SK-N-SH treated with all-trans-retinoic acid at 6 μM for 48 hours (cell line): ENCODE results near the gene HDAC4.

Source experiments
- ATAC-seq: fragments of 200-7000 bp; cut with Tn5 transposase; 3 replicates; pipeline ENCODE4 v1.9.1; 2020; ENCODE audit warnings: mild to moderate bottlenecking, moderate library complexity
- ARNTL ChIP-seq: fragments of 450-650 bp; formaldehyde crosslinking; IDR thresholded peaks from 2 replicates; pipeline ENCODE4 v1.5.0; 2020; ENCODE audit warnings: low read depth, mild to moderate bottlenecking, moderate library complexity, borderline replicate concordance
- BACH2 ChIP-seq: fragments of 250-450 bp; sonication (Bioruptor Pico); IDR thresholded peaks from 2 replicates; pipeline ENCODE4 v1.9.0; 2021; ENCODE audit warnings: mild to moderate bottlenecking, borderline replicate concordance
- CSDC2 ChIP-seq: fragments of 250-450 bp; sonication (Bioruptor Pico); IDR thresholded peaks from 2 replicates; pipeline ENCODE4 v1.5.0; 2020; ENCODE audit warnings: mild to moderate bottlenecking, moderate library complexity
- ESRRG ChIP-seq: fragments of 250-450 bp; sonication (Bioruptor Pico); IDR thresholded peaks from 2 replicates; pipeline ENCODE4 v1.6.1; 2021; ENCODE audit warnings: mild to moderate bottlenecking
- GLIS3 ChIP-seq: fragments of 250-450 bp; sonication (Bioruptor Pico); IDR thresholded peaks from 2 replicates; pipeline ENCODE4 v1.5.0; 2020; ENCODE audit warnings: mild to moderate bottlenecking, moderate library complexity
- ISL1 ChIP-seq: fragments of 250-450 bp; sonication (Bioruptor Pico); IDR thresholded peaks from 2 replicates; pipeline ENCODE4 v2.1.2; 2022; ENCODE audit warnings: mild to moderate bottlenecking, moderate library complexity
- OSR1 ChIP-seq: fragments of 250-450 bp; sonication (Bioruptor Pico); IDR thresholded peaks from 2 replicates; pipeline ENCODE4 v1.8.0; 2022; ENCODE audit warnings: moderate library complexity, mild to moderate bottlenecking, inconsistent platforms
- POU6F1 ChIP-seq: fragments of 250-450 bp; sonication (Bioruptor Pico); IDR thresholded peaks from 2 replicates; pipeline ENCODE4 v1.8.0; 2021; ENCODE audit warnings: low read depth, mild to moderate bottlenecking, moderate library complexity, borderline replicate concordance
- PPARA ChIP-seq: fragments of 250-450 bp; sonication (Bioruptor Pico); IDR thresholded peaks from 2 replicates; pipeline ENCODE4 v1.5.0; 2020; ENCODE audit warnings: mild to moderate bottlenecking, borderline replicate concordance
- RARB ChIP-seq: fragments of 250-450 bp; sonication (Bioruptor Pico); IDR thresholded peaks from 2 replicates; pipeline ENCODE4 v1.8.0; 2021; ENCODE audit warnings: mild to moderate bottlenecking, moderate library complexity
- SNAI2 ChIP-seq: fragments of 250-450 bp; sonication (Bioruptor Pico); IDR thresholded peaks from 2 replicates; pipeline ENCODE4 v1.5.0; 2020; ENCODE audit warnings: mild to moderate bottlenecking, moderate library complexity
- TCF4 ChIP-seq: fragments of 250-450 bp; sonication (Bioruptor Pico); IDR thresholded peaks from 2 replicates; pipeline ENCODE4 v1.8.0; 2021; ENCODE audit warnings: mild to moderate bottlenecking, moderate library complexity, borderline replicate concordance
- TSHZ2 ChIP-seq: fragments of 250-450 bp; sonication (Bioruptor Pico); IDR thresholded peaks from 2 replicates; pipeline ENCODE4 v1.5.0; 2020; ENCODE audit warnings: mild to moderate bottlenecking, moderate library complexity
- ZC3H10 ChIP-seq: fragments of 250-450 bp; sonication (Bioruptor Pico); IDR thresholded peaks from 2 replicates; pipeline ENCODE4 v1.5.1; 2021; ENCODE audit warnings: mild to moderate bottlenecking, moderate library complexity
- ZFP3 ChIP-seq: fragments of 250-450 bp; sonication (Bioruptor Pico); IDR thresholded peaks from 2 replicates; pipeline ENCODE4 v1.5.0; 2020; ENCODE audit warnings: mild to moderate bottlenecking, moderate library complexity
- ZFP30 ChIP-seq: fragments of 450-650 bp; formaldehyde crosslinking; IDR thresholded peaks from 2 replicates; pipeline ENCODE4 v1.5.0; 2022; ENCODE audit warnings: mild to moderate bottlenecking, moderate library complexity
- ZNF565 ChIP-seq: fragments of 450-650 bp; formaldehyde crosslinking; conservative IDR thresholded peaks from 2 replicates; pipeline ENCODE4 v1.5.0; 2020; ENCODE audit warnings: low read depth, mild to moderate bottlenecking, moderate library complexity
- ZNF70 ChIP-seq: fragments of 450-650 bp; formaldehyde crosslinking; IDR thresholded peaks from 2 replicates; pipeline ENCODE4 v1.5.0; 2020; ENCODE audit warnings: mild to moderate bottlenecking, moderate library complexity
- ZNF8 ChIP-seq: fragments of 450-650 bp; formaldehyde crosslinking; IDR thresholded peaks from 2 replicates; pipeline ENCODE4 v1.5.0; 2020; ENCODE audit warnings: mild to moderate bottlenecking, moderate library complexity
- TF ChIP-seq, protein P1 (sequence below): fragments of 250-450 bp; sonication (Bioruptor Pico); IDR thresholded peaks from 2 replicates; pipeline ENCODE4 v1.5.1; 2020; ENCODE audit warnings: low read depth, mild to moderate bottlenecking, moderate library complexity
- TF ChIP-seq, protein P2 (sequence below): fragments of 250-450 bp; sonication (Bioruptor Pico); IDR thresholded peaks from 2 replicates; pipeline ENCODE4 v1.5.1; 2021; ENCODE audit warnings: mild to moderate bottlenecking, moderate library complexity

HDAC4 gene

GRCh38 chr2:239087046-239087710, 313.6 kb downstream of the HDAC4 start:
- ATAC-seq, result no peak

DNA sequence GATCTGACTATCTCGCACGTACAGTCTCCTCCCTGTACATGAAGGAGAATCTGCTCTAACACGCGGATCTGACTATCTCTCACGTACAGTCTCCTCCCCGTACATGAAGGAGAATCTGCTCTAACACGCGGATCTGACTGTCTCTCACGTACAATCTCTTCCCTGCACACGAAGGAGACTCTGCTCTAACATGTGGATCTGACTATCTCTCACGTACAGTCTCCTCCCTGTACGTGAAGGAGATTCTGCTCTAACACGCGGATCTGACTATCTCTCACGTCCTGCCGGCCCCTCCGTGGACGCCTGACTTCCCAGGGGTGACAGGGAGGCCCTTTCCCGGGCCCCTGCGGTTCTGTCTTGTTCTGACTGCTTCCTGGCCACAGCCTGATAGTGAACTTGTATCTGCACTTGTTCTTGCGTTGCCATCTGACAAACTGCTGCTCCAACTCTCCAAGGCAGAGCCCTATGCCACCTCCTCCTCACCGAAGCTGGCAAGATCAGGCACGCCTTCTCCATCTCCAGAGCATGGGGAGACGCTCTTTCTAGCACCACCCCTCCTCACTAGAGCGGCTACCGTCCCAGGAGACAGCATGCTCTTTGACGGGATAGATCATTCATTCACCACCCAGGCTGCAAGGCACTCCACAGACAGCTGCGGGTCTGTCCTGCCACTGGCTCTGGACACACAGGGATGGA, 314.3 kb downstream of the HDAC4 start:
- ATAC-seq, result no peak
- no peak for TF ChIP-seq ZC3H10
- TF ChIP-seq POU6F1 (CRISPR knock-in tag), result no peak
- no peak for TF ChIP-seq ZFP30 (CRISPR knock-in tag)
- TF ChIP-seq ZFP3 (CRISPR knock-in tag), result no peak
- TF ChIP-seq PPARA, result no peak
- no peak for TF ChIP-seq ISL1 (CRISPR knock-in tag)
- no peak for TF ChIP-seq ZNF565 (CRISPR knock-in tag)
- TF ChIP-seq, protein P1, sequence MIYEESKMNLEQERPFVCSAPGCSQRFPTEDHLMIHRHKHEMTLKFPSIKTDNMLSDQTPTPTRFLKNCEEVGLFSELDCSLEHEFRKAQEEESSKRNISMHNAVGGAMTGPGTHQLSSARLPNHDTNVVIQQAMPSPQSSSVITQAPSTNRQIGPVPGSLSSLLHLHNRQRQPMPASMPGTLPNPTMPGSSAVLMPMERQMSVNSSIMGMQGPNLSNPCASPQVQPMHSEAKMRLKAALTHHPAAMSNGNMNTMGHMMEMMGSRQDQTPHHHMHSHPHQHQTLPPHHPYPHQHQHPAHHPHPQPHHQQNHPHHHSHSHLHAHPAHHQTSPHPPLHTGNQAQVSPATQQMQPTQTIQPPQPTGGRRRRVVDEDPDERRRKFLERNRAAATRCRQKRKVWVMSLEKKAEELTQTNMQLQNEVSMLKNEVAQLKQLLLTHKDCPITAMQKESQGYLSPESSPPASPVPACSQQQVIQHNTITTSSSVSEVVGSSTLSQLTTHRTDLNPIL (CRISPR knock-in tag), result no peak
- no peak for TF ChIP-seq ZNF70 (CRISPR knock-in tag)
- no peak for TF ChIP-seq SNAI2
- TF ChIP-seq RARB, result no peak
- no peak for TF ChIP-seq BACH2 (CRISPR knock-in tag)
- TF ChIP-seq, protein P2, sequence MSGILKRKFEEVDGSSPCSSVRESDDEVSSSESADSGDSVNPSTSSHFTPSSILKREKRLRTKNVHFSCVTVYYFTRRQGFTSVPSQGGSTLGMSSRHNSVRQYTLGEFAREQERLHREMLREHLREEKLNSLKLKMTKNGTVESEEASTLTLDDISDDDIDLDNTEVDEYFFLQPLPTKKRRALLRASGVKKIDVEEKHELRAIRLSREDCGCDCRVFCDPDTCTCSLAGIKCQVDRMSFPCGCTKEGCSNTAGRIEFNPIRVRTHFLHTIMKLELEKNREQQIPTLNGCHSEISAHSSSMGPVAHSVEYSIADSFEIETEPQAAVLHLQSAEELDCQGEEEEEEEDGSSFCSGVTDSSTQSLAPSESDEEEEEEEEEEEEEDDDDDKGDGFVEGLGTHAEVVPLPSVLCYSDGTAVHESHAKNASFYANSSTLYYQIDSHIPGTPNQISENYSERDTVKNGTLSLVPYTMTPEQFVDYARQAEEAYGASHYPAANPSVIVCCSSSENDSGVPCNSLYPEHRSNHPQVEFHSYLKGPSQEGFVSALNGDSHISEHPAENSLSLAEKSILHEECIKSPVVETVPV (CRISPR knock-in tag), result no peak
- no peak for TF ChIP-seq ARNTL
- no peak for TF ChIP-seq GLIS3 (CRISPR knock-in tag)
- TF ChIP-seq ESRRG, result no peak
- TF ChIP-seq, all 23 proteins: peak for 0

More at GRCh38 chr2:239087046-239087710, 313.6 kb downstream of the HDAC4 start:
- no peak for TF ChIP-seq CSDC2 (CRISPR knock-in tag)
- no peak for TF ChIP-seq ZFP3 (CRISPR knock-in tag)
- no peak for TF ChIP-seq ZNF565 (CRISPR knock-in tag)
- TF ChIP-seq ZNF8 (CRISPR knock-in tag), result no peak
- no peak for TF ChIP-seq PPARA
- no peak for TF ChIP-seq OSR1
- no peak for TF ChIP-seq TSHZ2 (CRISPR knock-in tag)
- TF ChIP-seq ZFP30 (CRISPR knock-in tag), result no peak
- no peak for TF ChIP-seq BACH2 (CRISPR knock-in tag)
- no peak for TF ChIP-seq ARNTL
- no peak for TF ChIP-seq ESRRG
- no peak for TF ChIP-seq ZC3H10
- no peak for TF ChIP-seq ZNF70 (CRISPR knock-in tag)

DNA sequence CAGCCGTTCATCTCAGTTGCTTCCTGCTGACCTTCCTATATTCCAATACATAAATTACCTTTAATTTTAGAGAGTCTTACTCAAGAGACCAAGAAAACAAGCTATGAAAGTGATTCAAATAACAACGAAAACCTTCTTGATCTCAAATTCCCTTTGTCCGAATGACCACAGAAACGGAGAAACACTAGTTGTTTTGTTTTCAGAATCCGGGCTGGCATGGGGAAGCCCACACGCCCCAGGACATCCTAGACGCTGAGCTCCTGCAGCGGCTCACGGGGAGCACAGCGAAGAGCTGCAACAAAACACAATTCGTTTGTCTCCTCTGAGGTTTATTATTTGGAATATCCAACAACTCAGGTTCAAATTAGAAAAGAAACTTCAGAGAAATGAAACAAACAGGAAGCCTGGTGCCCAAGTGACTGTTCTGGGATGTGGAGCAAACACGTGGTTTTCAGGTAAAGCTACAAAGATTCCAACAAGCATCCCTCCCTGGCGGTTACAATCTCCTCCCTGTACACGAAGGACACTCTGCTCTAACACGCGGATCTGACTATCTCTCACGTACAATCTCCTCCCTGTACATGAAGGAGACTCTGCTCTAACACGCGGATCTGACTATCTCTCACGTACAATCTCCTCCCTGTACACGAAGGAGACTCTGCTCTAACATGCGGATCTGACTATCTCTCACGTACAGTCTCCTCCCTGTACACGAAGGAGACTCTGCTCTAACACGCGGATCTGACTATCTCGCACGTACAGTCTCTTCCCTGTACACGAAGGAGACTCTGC, 315.4 kb downstream of the HDAC4 start:
- no peak for ATAC-seq
- TF ChIP-seq, protein P1 (CRISPR knock-in tag), result no peak
- no peak for TF ChIP-seq TCF4
- no peak for TF ChIP-seq ZC3H10
- no peak for TF ChIP-seq RARB
- no peak for TF ChIP-seq GLIS3 (CRISPR knock-in tag)
- TF ChIP-seq ZNF8 (CRISPR knock-in tag), result no peak
- no peak for TF ChIP-seq PPARA
